ENCODE measurements around the gene HBG2. TPM values are rescaled to one million over a fixed set of nuclear protein-coding genes. Genes with fewer than 3 reads are reported as not detected.
A peak's percentile ranks its signal among the peaks of the same experiment; 100 is the strongest.

The HBG2 gene
- total and polyA plus RNA-seq, 9 of the 15 experiments (the other 6 are each of a cell fraction or from before 2014, with no cell fraction given), result 1,626 to 58,619 (median 10,515) TPM

DNA sequence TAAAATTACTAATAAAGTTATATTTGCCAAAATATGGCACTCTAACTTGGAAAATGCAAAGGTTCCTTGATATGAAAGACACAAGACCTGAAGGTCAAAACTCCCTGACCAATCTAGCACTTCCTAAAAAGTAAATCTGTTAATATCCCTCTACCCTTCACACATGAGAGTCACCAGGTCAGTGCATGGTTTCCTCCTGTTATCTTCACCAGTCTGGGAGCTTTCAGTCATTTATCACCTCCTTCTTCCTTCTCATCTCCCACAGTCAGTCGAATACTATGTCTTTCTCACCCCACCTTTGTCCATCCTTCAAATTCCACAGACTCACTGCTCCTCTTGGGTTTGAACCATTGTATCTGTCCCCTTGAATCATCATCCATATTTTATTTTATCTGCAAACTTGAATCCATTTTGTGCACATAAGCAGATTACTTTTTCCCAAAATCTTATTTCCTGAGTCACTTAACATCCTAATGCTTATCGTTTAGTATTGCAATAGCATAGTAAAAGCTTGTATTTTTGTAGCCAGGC lies 12.5 kb upstream of the HBG2 start (continued):
- TF ChIP-seq, protein P1, sequence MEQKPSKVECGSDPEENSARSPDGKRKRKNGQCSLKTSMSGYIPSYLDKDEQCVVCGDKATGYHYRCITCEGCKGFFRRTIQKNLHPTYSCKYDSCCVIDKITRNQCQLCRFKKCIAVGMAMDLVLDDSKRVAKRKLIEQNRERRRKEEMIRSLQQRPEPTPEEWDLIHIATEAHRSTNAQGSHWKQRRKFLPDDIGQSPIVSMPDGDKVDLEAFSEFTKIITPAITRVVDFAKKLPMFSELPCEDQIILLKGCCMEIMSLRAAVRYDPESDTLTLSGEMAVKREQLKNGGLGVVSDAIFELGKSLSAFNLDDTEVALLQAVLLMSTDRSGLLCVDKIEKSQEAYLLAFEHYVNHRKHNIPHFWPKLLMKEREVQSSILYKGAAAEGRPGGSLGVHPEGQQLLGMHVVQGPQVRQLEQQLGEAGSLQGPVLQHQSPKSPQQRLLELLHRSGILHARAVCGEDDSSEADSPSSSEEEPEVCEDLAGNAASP (IDR thresholded peaks at IDR 0.05), result no peak
- no peak for TF ChIP-seq SRF (CRISPR knock-in tag; IDR thresholded peaks at IDR 0.05)
- peak; percentile 83 for TF ChIP-seq MEIS2 (IDR thresholded peaks at IDR 0.05; ENCODE audit: partially characterized antibody)
- TF ChIP-seq, protein P2, sequence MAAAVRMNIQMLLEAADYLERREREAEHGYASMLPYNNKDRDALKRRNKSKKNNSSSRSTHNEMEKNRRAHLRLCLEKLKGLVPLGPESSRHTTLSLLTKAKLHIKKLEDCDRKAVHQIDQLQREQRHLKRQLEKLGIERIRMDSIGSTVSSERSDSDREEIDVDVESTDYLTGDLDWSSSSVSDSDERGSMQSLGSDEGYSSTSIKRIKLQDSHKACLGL (CRISPR knock-in tag; IDR thresholded peaks at IDR 0.05; ENCODE audit: borderline replicate concordance, poor library complexity, severe bottlenecking), result no peak
- TF ChIP-seq MCM5 (IDR thresholded peaks at IDR 0.05; ENCODE audit: low read depth), result no peak
- TF ChIP-seq ARNT (IDR thresholded peaks at IDR 0.05), result no peak
- TF ChIP-seq ASH1L (IDR thresholded peaks at IDR 0.05; ENCODE audit: borderline replicate concordance, low read depth, partially characterized antibody), result no peak
- no peak for TF ChIP-seq CCNT2 (IDR thresholded peaks at IDR 0.05; ENCODE audit: borderline replicate concordance, extremely low read depth, insufficient read length, low read depth, low read length)
- TF ChIP-seq ZFP30 (CRISPR knock-in tag; IDR thresholded peaks at IDR 0.05; ENCODE audit: borderline replicate concordance), result 0 out of 2 replicates have a peak, but pooled peaks have one; percentile 1
- TF ChIP-seq MAFF (IDR thresholded peaks at IDR 0.05; ENCODE audit: low read length), result no peak
- TF ChIP-seq PCBP2 (IDR thresholded peaks at IDR 0.05; ENCODE audit: low read depth, low read length, poor library complexity, severe bottlenecking), result no peak
- TF ChIP-seq HDAC8 (tag; IDR thresholded peaks at IDR 0.05), result no peak
- TF ChIP-seq POU5F1 (IDR thresholded peaks at IDR 0.05; ENCODE audit: borderline replicate concordance, low read depth, low read length, partially characterized antibody), result no peak
- no peak for TF ChIP-seq ZNF3 (CRISPR knock-in tag; IDR thresholded peaks at IDR 0.05)
- TF ChIP-seq, protein P3, sequence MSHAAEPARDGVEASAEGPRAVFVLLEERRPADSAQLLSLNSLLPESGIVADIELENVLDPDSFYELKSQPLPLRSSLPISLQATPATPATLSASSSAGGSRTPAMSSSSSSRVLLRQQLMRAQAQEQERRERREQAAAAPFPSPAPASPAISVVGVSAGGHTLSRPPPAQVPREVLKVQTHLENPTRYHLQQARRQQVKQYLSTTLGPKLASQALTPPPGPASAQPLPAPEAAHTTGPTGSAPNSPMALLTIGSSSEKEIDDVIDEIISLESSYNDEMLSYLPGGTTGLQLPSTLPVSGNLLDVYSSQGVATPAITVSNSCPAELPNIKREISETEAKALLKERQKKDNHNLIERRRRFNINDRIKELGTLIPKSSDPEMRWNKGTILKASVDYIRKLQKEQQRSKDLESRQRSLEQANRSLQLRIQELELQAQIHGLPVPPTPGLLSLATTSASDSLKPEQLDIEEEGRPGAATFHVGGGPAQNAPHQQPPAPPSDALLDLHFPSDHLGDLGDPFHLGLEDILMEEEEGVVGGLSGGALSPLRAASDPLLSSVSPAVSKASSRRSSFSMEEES (CRISPR knock-in tag; IDR thresholded peaks at IDR 0.05), result no peak
- TF ChIP-seq, protein P4, sequence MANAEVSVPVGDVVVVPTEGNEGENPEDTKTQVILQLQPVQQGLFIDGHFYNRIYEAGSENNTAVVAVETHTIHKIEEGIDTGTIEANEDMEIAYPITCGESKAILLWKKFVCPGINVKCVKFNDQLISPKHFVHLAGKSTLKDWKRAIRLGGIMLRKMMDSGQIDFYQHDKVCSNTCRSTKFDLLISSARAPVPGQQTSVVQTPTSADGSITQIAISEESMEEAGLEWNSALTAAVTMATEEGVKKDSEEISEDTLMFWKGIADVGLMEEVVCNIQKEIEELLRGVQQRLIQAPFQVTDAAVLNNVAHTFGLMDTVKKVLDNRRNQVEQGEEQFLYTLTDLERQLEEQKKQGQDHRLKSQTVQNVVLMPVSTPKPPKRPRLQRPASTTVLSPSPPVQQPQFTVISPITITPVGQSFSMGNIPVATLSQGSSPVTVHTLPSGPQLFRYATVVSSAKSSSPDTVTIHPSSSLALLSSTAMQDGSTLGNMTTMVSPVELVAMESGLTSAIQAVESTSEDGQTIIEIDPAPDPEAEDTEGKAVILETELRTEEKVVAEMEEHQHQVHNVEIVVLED (CRISPR knock-in tag; IDR thresholded peaks at IDR 0.05), result no peak
- peak; percentile 79 for TF ChIP-seq POLR2A (conservative IDR thresholded peaks at IDR 0.05)
- TF ChIP-seq BCOR (IDR thresholded peaks at IDR 0.05), result peak; percentile 21; the same call in 1 of the 2 replicates
- TF ChIP-seq BRD9 (IDR thresholded peaks at IDR 0.05; ENCODE audit: low read depth, partially characterized antibody), result no peak
- no peak for TF ChIP-seq ZNF140 (CRISPR knock-in tag; IDR thresholded peaks at IDR 0.05)
- no peak for TF ChIP-seq PRMT5 (CRISPR knock-in tag; IDR thresholded peaks at IDR 0.05)
- no peak for TF ChIP-seq ZNF586 (CRISPR knock-in tag; conservative IDR thresholded peaks at IDR 0.05)
- no peak for TF ChIP-seq MAFG (tag; conservative IDR thresholded peaks at IDR 0.05)
- TF ChIP-seq SOX6 (IDR thresholded peaks at IDR 0.05), result peak; percentile 7; the same call in 1 of the 2 replicates
- no peak for TF ChIP-seq JUN (IDR thresholded peaks at IDR 0.05; ENCODE audit: borderline replicate concordance, low read depth, low read length)
- TF ChIP-seq JUN (CRISPR knock-in tag; IDR thresholded peaks at IDR 0.05; ENCODE audit: borderline replicate concordance), result no peak
